Body of pancreas (tissue), 4 donors: ENCODE measurements around the gene COMT. TPM values are rescaled to one million over a fixed set of nuclear protein-coding genes. Genes with fewer than 3 reads are reported as not detected.
"Not testable (repeated sequence)": the region's sequence is repeated elsewhere in the genome, so short reads cannot be mapped to it uniquely, and the experiment has no call there.

ENCODE experiments used
- ATAC-seq: fragments of 150-250 bp; one replicate; pipeline ENCODE4 v1.9.1; 2016
- DNase-seq, 4 donors: peaks; one replicate each; pipeline ENCODE4 v3.0.0-alpha.2; 2019
- H3K27ac ChIP-seq, 4 donors: fragments of 200-600 bp; sonication (generic); 1 replicate in 3 of 4; 2 replicates in 1 of 4; pipeline versions ENCODE4 v1.5.1 to v1.6.1; 2016 to 2019; ENCODE audit warnings: mild to moderate bottlenecking in 1 of 4, mixed read lengths in 1 of 4, moderate library complexity in 1 of 4
- H3K27me3 ChIP-seq, 2 donors: fragments of 200-600 bp; sonication (generic); one replicate each; pipeline ENCODE4 v1.6.0; 2016; ENCODE audit warnings: mild to moderate bottlenecking in 1 of 2
- H3K36me3 ChIP-seq, 2 donors: fragments of 200-600 bp; sonication (generic); replicated peaks in 1 of 2; 2 replicates each; pipeline ENCODE4 v1.5.1; 2016; ENCODE audit warnings: low read depth in 2 of 2; ENCODE audit not compliant: insufficient read depth in 1 of 2
- H3K4me1 ChIP-seq: fragments of 200-600 bp; sonication (generic); one replicate; pipeline ENCODE4 v1.6.0; 2016
- H3K4me3 ChIP-seq, 2 donors: fragments of 200-600 bp; sonication (generic); 1 replicate in 1 of 2; 2 replicates in 1 of 2; pipeline ENCODE4 v1.5.1; 2016 to 2019
- H3K9me3 ChIP-seq, 3 donors: fragments of 200-600 bp; sonication (generic); 1 replicate in 2 of 3; 2 replicates in 1 of 3; pipeline ENCODE4 v1.5.1; 2016
- POLR2A ChIP-seq, 3 donors: fragments of 450-650 bp; IDR thresholded peaks; one replicate each; pipeline ENCODE4 v1.6.1; 2016; ENCODE audit warnings: antibody characterized with exemption in 3 of 3, mild to moderate bottlenecking in 2 of 3
- WGBS, 2 donors: methylation state at CpG; one replicate each; pipeline ENCODE4 v1.1.5; 2017; 5-methylcytosine and 5-hydroxymethylcytosine counted together
- intact Hi-C: fragments of 100-400 bp; cut with DNase I; formaldehyde crosslinking; loops from one replicate; pipeline ENCODE4 v1.15.1; 2023
- total RNA-seq, 2 donors: library from RNA; depleted of rRNA; stranded (reverse); fragments of >200 nt; gene quantifications; one replicate each; pipeline ENCODE4 v1.1.0, GENCODE V29; 2016
- TF ChIP-seq, protein P1 (sequence below), 7 experiments: fragments of 450-650 bp in 4 of 7; fragments of 200-600 bp in 3 of 7; sonication (generic) in 3 of 7; IDR thresholded peaks; one replicate each; pipeline ENCODE4 v1.5.1; 2016 to 2019; ENCODE audit warnings: antibody characterized with exemption in 7 of 7

Gene COMT
- total RNA-seq, 2 donors from 2014 or later = 85.6 to 98.2 TPM

DNA sequence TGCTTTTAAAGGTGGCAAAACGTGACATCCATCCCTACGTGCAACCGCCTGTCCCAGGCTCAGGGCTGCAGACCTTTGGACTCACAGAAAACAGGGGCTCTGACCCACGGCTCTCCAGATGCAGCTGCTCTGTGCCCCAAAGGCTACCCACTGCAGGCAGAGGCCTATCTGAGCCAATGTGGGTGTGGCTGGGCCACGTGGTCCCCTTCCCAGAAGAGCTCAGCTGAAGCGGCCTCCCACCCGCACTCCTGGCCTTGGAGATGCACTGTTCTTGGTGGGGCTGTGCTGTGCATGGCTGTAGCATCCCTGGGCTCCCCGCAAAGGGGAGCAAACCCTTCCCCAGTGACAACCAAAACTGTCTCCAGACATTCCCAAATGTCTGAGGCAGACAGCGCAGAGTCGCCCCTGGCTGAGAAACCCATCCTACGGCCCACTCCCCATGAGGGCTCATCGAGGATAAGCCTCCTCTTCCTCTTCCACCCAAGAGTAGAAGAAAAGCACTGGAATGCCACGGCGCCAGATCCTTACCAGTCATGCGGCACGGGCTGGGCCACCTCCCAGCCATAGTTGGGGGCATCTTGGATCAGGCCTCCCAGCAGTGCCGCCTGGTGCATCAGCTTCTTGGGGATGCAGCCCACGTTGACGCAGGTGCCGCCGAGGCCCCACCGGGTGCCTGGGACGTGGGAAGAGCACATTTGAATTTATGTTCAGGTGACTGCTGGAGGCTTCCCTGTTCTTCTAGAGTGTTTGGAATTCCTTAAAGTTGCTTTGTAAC is 23.1 kb upstream of the COMT start:
- Histone ChIP-seq H3K27me3 (no peaks in the 10 kb centered on the region), H3K27ac (no peak overlapping the region), H3K4me3 (no peak overlapping the region), H3K36me3 (peaks cover 7 to 24% of the 10 kb centered on the region in 2 donors), H3K4me1 (peaks cover 7% of the 10 kb centered on the region), H3K9me3 (no peaks in the 10 kb centered on the region)
- TF ChIP-seq, protein P1, sequence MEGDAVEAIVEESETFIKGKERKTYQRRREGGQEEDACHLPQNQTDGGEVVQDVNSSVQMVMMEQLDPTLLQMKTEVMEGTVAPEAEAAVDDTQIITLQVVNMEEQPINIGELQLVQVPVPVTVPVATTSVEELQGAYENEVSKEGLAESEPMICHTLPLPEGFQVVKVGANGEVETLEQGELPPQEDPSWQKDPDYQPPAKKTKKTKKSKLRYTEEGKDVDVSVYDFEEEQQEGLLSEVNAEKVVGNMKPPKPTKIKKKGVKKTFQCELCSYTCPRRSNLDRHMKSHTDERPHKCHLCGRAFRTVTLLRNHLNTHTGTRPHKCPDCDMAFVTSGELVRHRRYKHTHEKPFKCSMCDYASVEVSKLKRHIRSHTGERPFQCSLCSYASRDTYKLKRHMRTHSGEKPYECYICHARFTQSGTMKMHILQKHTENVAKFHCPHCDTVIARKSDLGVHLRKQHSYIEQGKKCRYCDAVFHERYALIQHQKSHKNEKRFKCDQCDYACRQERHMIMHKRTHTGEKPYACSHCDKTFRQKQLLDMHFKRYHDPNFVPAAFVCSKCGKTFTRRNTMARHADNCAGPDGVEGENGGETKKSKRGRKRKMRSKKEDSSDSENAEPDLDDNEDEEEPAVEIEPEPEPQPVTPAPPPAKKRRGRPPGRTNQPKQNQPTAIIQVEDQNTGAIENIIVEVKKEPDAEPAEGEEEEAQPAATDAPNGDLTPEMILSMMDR (IDR thresholded peaks at IDR 0.05) = no peak
- TF ChIP-seq POLR2A (IDR thresholded peaks at IDR 0.05) = no peak
- ATAC-seq (no peak), DNase-seq (no peak)
- WGBS, 2 donors = 80 to 89% methylated on average over 11 to 23 of the region's 23 CpGs
- intact Hi-C loops = no loop called here

DNA sequence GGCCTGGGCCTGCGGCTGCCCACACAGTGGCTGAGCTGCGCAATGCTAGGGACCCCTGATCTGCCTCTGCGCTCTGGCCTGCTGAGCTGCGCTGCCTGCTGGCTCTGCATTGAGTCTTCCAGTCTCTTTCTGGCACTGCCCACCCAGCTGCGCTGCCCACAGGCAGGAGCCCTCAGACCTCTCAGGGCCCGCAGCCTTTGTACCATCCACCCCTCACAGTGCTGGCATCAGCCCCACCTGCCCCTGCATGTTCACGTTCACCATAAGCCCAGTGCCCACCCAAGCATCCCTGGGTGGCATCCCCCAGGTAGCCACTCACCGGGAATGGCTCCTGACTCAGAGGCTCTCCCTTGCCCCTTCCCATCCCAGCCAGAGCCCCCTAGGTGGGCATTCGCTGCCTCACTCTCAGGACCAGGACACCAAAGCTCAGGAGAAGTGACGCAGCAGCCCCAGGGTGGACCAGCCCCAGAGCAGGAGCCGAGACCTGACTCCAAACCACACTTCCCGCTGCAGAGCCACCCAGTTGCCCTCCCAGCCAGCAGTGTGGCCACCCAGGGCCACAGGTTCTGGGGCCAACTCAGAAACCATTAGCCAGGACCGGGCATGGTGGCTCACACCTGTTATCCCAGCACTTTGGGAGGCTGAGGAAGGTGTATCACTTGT is 21.7 kb upstream of the COMT start:
- no peak for ATAC-seq
- DNase-seq = no peak

DNA sequence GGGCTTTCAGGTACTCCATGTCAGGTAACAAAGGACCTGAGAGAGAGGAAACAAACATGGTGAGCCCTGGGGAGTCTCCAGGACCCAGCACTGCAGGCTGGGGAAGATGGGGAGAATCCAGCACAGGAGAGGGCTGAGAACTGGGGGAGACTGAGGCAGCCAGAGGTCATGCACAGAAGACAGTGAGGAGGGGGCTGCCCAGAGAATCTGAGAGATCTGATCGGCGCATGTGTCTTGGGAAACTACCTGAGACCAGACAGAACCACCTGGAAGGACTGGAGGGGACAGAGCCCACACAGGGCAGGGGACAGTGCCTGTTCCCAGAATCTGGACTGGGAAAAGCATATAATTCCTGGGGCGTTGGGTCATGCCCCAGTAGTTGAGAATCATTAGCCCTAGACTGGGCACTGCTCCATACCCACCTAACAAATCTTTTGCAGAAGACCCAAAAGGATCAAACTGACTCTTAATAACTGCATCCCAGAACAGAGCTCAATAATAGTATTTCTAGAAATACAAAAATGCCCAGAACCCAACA is 20.0 kb upstream of the COMT start:
- no peak for TF ChIP-seq POLR2A (IDR thresholded peaks at IDR 0.05)
- TF ChIP-seq, protein P1 (IDR thresholded peaks at IDR 0.05) = no peak
- intact Hi-C loops = no loop called here
- H3K4me1 ChIP-seq = peaks cover 7% of the 10 kb centered on the region
- no peaks in the 10 kb centered on the region for H3K9me3 ChIP-seq
- peaks cover 0 to 10% of the 10 kb centered on the region in 2 donors for H3K36me3 ChIP-seq
- no peak for ATAC-seq
- WGBS, 2 donors = 60 to 65% methylated on average over 3 of the region's 3 CpGs
- no peak overlapping the region for H3K4me3 ChIP-seq
- no peaks in the 10 kb centered on the region for H3K27me3 ChIP-seq
- peak overlapping the region in 3 of 4 donors; percentile 22 to 57 (median 34) for H3K27ac ChIP-seq
- no peak for DNase-seq

More for the DNA sequence above, 21.7 kb upstream of the COMT start:
- no peaks in the 10 kb centered on the region for H3K27me3 ChIP-seq
- no peak for TF ChIP-seq POLR2A (IDR thresholded peaks at IDR 0.05)
- TF ChIP-seq, protein P1 (IDR thresholded peaks at IDR 0.05) = no peak
- no peak overlapping the region for H3K27ac ChIP-seq
- H3K4me3 ChIP-seq = no peak overlapping the region
- peaks cover 5 to 14% of the 10 kb centered on the region in 2 donors for H3K36me3 ChIP-seq
- peaks cover 7% of the 10 kb centered on the region for H3K4me1 ChIP-seq
- 87 to 97% methylated on average over 6 to 13 of the region's 13 CpGs for WGBS, 2 donors
- H3K9me3 ChIP-seq = no peaks in the 10 kb centered on the region
- intact Hi-C loops = no loop called here

DNA sequence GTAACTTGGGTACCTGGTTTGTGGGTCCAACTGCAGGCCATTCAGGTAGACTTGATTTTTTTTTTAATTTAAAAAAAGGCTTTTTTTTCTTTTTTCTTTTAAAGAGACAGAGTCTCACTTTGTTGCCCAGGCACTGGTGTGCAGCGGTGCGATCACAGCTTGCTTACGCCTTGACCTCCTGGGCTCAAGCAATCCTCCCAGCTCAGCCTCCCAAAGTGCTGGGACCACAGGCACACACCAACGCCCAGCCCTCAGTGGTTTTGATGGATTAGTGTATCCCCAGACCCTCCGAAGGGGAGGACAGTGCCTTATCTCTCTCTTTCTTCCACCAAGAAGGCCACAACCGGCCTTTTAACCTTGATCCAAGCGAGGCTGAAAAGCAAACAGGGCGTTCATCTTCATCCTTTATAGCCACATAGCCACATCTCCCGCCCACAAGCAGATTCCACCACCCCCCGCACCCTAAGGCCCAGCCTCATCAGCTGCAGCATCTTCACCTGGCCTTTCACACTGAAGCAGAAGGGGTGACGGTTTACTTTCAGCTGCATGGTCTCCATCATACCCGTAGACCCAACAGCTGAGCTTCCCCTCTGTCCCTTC is 17.6 kb upstream of the COMT start:
- H3K4me3 ChIP-seq = no peak overlapping the region
- no peak for TF ChIP-seq POLR2A (IDR thresholded peaks at IDR 0.05)
- TF ChIP-seq, protein P1 (IDR thresholded peaks at IDR 0.05) = no peak
- no peaks in the 10 kb centered on the region for H3K36me3 ChIP-seq
- no peak overlapping the region for H3K27ac ChIP-seq
- ATAC-seq = no peak
- WGBS, 2 donors = 84% methylated on average over 8 to 12 of the region's 12 CpGs
- peaks cover 7% of the 10 kb centered on the region for H3K4me1 ChIP-seq
- intact Hi-C loops = no loop called here
- DNase-seq = no peak
- no peaks in the 10 kb centered on the region for H3K9me3 ChIP-seq
- no peaks in the 10 kb centered on the region for H3K27me3 ChIP-seq

DNA sequence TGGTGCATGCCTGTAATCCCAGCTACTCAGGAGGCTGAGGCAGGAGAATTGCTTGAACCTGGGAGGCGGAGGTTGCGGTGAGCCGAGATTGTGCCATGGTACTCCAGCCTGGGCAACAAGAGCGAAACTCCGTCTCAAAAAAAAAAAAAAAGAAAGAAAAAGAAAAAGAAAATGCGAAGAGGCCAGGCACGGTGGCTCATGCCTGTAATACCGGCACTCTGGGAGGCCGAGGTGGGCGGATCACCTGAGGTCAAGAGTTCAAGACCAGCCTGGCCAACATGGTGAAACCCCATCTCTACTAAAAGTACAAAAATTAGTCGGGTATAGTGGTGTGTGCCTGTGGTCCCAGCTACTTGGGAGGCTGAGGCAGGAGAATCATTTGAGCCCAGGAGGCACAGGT is 15.5 kb upstream of the COMT start:
- ATAC-seq, H3K4me3 ChIP-seq, intact Hi-C loops, H3K9me3 ChIP-seq, H3K27me3 ChIP-seq, H3K4me1 ChIP-seq, DNase-seq, H3K27ac ChIP-seq, H3K36me3 ChIP-seq: not testable (repeated sequence)
- 80 to 86% methylated on average over 11 of the region's 11 CpGs for WGBS, 2 donors
